ENCODE measurements around the gene VWA1. TPM values are rescaled to one million over a fixed set of nuclear protein-coding genes. Genes with fewer than 3 reads are reported as not detected.
"Not testable (repeated sequence)": the region's sequence is repeated elsewhere in the genome, so short reads cannot be mapped to it uniquely, and the experiment has no call there.

The VWA1 gene
- total RNA-seq, 1 donor from 2014 or later = 175 TPM

GRCh38 chr1:1441002-1441888 is 5.8 kb downstream of the VWA1 start:
- peak; percentile 82 for ATAC-seq
- intact Hi-C loops (cut with DNase I) = no loop called here
- DNase-seq (ENCODE audit: low spot score) = peak; percentile 80

- ATAC-seq (no peak), DNase-seq (ENCODE audit: low spot score) (no peak)
- intact Hi-C loops (cut with DNase I) = no loop called here
Observed at GRCh38 chr1:1442069-1442770, 6.7 kb downstream of the VWA1 start.

- DNase-seq (ENCODE audit: low spot score); ATAC-seq; intact Hi-C loops (cut with DNase I): not testable (repeated sequence)
Observed at GRCh38 chr1:1446631-1447030, 11.1 kb downstream of the VWA1 start.

GRCh38 chr1:1449099-1449739 is 13.7 kb downstream of the VWA1 start, which contains the start of gene ATAD3C:
Gene ATAD3C, plus strand, starts transcription at chr1:1449689. Its CDS starts 995 bp downstream, at chr1:1450684.
- intact Hi-C loops (cut with DNase I) = no loop called here
- ATAC-seq (no peak), DNase-seq (ENCODE audit: low spot score) (no peak)

GRCh38 chr1:1450616-1451015 is 15.1 kb downstream of the VWA1 start:
- not testable (repeated sequence) for DNase-seq (ENCODE audit: low spot score); ATAC-seq

GRCh38 chr1:1451696-1452364 is 16.3 kb downstream of the VWA1 start:
- ATAC-seq = no peak
- DNase-seq (ENCODE audit: low spot score) = no peak
- intact Hi-C loops (cut with DNase I) = no loop called here

More at GRCh38 chr1:1450616-1451015, 15.1 kb downstream of the VWA1 start:
- intact Hi-C loops (cut with DNase I) = not testable (repeated sequence)

- ATAC-seq; intact Hi-C loops (cut with DNase I); DNase-seq (ENCODE audit: low spot score): not testable (repeated sequence)
Observed at GRCh38 chr1:1452365-1452739, 16.9 kb downstream of the VWA1 start.

GRCh38 chr1:1452882-1453281 is 17.4 kb downstream of the VWA1 start:
- DNase-seq (ENCODE audit: low spot score) = no peak
- intact Hi-C loops (cut with DNase I) = no loop called here
- ATAC-seq = no peak

GRCh38 chr1:1454286-1455056 is 19.0 kb downstream of the VWA1 start:
- ATAC-seq; intact Hi-C loops (cut with DNase I); DNase-seq (ENCODE audit: low spot score): not testable (repeated sequence)

GRCh38 chr1:1455366-1455884 is 19.9 kb downstream of the VWA1 start:
- ATAC-seq = no peak
- intact Hi-C loops (cut with DNase I) = no loop called here
- no peak for DNase-seq (ENCODE audit: low spot score)

- ATAC-seq; intact Hi-C loops (cut with DNase I); DNase-seq (ENCODE audit: low spot score): not testable (repeated sequence)
Observed at GRCh38 chr1:1455934-1456333, 20.4 kb downstream of the VWA1 start.

GRCh38 chr1:1456683-1457255 is 21.3 kb downstream of the VWA1 start:
- intact Hi-C loops (cut with DNase I); ATAC-seq; DNase-seq (ENCODE audit: low spot score): not testable (repeated sequence)

GRCh38 chr1:1459156-1459555 is 23.7 kb downstream of the VWA1 start:
- ATAC-seq; intact Hi-C loops (cut with DNase I); DNase-seq (ENCODE audit: low spot score): not testable (repeated sequence)

GRCh38 chr1:1459711-1460110 is 24.2 kb downstream of the VWA1 start:
- DNase-seq (ENCODE audit: low spot score); ATAC-seq; intact Hi-C loops (cut with DNase I): not testable (repeated sequence)

- intact Hi-C loops (cut with DNase I) = no loop called here
- no peak for ATAC-seq
- no peak for DNase-seq (ENCODE audit: low spot score)
Observed at GRCh38 chr1:1460540-1461130, 25.1 kb downstream of the VWA1 start.

- intact Hi-C loops (cut with DNase I) = no loop called here
- DNase-seq (ENCODE audit: low spot score) (no peak), ATAC-seq (no peak)
Observed at GRCh38 chr1:1461721-1462317, 26.3 kb downstream of the VWA1 start.
